AG04450 (cell line): ENCODE results near the gene PGLYRP3. TPM values are rescaled to one million over a fixed set of nuclear protein-coding genes. Genes with fewer than 3 reads are reported as not detected.

Experiments
- CTCF ChIA-PET: fragments of 300-600, 350-600 bp; formaldehyde crosslinking; extraction: SDS; loops from one replicate; lab custom pipeline; 2022; ENCODE audit warnings: antibody characterized with exemption, inconsistent platforms; lab: Charles Lee
- POLR2A ChIA-PET: fragments of 350-600 bp; formaldehyde crosslinking; extraction: SDS; loops from one replicate; lab custom pipeline; 2021; ENCODE audit warnings: antibody characterized with exemption, inconsistent platforms; lab: Yijun Ruan, JAX
- DNase-seq: peaks from one replicate; pipeline ENCODE4 v3.0.0-alpha.2; 2011; ENCODE audit warnings: low read depth, low spot score
- H3K27ac ChIP-seq: one replicate; pipeline ENCODE4 v1.5.1; 2012; ENCODE audit warnings: low read depth, low read length, control low read depth
- H3K27me3 ChIP-seq: one replicate; pipeline ENCODE4 v1.6.0; 2012; ENCODE audit warnings: low read length; ENCODE audit not compliant: control insufficient read depth, insufficient read depth
- H3K4me3 ChIP-seq: 2 replicates; pipeline ENCODE4 v1.5.1; 2011; ENCODE audit warnings: mild to moderate bottlenecking, low read depth, low read length, control low read depth
- H3K9me3 ChIP-seq: 2 replicates; pipeline ENCODE4 v1.5.1; 2012; ENCODE audit warnings: low read length; ENCODE audit not compliant: control insufficient read depth, insufficient read depth
- polyA plus RNA-seq: library from polyadenylated mRNA; depleted of rRNA; stranded (reverse); fragments of >200 nt; gene quantifications from 2 replicates; pipeline ENCODE4 v1.2.3, GENCODE V29; 2011
- TF ChIP-seq, protein P1 (sequence below): IDR thresholded peaks from 2 replicates; pipeline ENCODE4 v1.5.1; 2011; ENCODE audit warnings: low read depth, low read length, control low read depth, inconsistent platforms

Gene PGLYRP3
- polyA plus RNA-seq, 1 experiment = not detected

DNA sequence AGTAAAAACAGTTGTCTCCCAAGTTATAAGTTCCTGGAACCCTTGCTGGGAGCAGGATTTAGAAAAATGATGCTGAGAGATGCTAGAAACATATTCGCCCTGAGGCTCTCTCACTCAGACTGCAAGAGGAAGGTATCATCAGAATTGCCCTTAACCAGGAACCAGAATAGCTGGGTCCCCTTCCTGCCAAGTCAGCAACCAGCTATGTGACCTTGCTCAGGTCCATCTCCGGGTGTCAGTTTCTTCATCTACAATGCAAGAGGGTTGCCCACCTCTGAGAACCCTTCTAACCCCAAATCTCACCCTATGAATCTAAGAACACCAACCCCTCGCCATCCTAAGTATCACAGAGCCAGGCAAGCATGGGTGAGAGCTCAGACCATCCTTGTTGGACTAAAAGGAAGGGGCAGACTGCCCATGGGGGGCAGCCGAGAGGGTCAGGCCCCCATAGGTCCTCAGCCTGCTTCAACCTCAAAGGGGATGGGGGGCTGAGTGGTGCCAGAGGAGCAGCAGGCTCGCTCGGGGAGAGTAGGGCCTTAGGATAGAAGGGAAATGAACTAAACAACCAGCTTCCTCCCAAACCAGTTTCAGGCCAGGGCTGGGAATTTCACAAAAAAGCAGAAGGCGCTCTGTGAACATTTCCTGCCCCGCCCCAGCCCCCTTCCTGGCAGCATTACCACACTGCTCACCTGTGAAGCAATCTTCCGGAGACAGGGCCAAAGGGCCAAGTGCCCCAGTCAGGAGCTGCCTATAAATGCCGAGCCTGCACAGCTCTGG lies 44.5 kb upstream of the PGLYRP3 start:
- ChIA-PET CTCF (interaction anchor here (1.6 to 8.5 kb wide), 2 partner anchors 109 to 136 kb away, joined by 3 to 354 read pairs; no protein-coding TSS in a partner anchor), POLR2A (no interaction called here)
- H3K27me3 ChIP-seq = peaks cover 5% of the 10 kb centered on the region
- no peak overlapping the region for H3K4me3 ChIP-seq
- peaks cover 2% of the 10 kb centered on the region; the same call in 1 of the 2 replicates for H3K9me3 ChIP-seq
- DNase-seq = no peak
- H3K27ac ChIP-seq = no peak overlapping the region
- TF ChIP-seq, protein P1, sequence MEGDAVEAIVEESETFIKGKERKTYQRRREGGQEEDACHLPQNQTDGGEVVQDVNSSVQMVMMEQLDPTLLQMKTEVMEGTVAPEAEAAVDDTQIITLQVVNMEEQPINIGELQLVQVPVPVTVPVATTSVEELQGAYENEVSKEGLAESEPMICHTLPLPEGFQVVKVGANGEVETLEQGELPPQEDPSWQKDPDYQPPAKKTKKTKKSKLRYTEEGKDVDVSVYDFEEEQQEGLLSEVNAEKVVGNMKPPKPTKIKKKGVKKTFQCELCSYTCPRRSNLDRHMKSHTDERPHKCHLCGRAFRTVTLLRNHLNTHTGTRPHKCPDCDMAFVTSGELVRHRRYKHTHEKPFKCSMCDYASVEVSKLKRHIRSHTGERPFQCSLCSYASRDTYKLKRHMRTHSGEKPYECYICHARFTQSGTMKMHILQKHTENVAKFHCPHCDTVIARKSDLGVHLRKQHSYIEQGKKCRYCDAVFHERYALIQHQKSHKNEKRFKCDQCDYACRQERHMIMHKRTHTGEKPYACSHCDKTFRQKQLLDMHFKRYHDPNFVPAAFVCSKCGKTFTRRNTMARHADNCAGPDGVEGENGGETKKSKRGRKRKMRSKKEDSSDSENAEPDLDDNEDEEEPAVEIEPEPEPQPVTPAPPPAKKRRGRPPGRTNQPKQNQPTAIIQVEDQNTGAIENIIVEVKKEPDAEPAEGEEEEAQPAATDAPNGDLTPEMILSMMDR = no peak

DNA sequence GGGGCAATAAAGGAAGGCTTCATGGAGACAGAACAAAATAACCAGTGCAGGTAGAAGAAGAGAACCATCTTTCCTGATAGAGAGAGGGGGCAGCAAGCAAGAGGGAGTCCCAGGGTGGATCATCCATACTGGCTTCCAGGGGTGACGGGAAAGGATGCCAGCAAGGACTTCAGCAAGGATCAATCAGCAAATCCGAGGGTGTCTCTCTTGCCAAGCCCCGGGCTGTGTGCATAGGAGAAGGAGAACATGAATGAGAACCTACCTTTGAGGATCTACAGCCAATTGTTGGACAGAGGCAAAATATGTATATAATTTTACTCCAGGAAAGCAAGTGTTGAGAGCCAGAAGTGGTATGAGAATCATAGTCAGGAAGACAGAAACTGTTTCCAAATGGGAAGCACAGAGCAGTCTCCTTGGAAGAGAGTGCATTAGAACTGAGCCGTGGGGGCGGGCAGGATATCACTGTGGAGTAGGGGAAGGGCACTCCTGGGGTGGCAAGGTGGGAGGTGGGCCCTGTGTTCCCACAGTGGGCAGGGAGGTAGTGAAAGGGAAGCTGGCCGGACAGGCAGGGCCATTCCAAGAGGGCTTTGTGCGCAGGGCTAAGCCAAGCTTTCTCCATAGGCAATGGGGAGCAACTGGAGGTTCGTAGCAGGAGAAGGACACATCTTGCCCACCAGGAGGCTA lies 43.8 kb upstream of the PGLYRP3 start:
- POLR2A ChIA-PET = no interaction called here
- no peak overlapping the region for H3K27ac ChIP-seq
- no peak overlapping the region for H3K4me3 ChIP-seq
- peaks cover 2% of the 10 kb centered on the region; the same call in 1 of the 2 replicates for H3K9me3 ChIP-seq
- TF ChIP-seq, protein P1 = no peak
- CTCF ChIA-PET = interaction anchor here (1.6 to 8.5 kb wide), 2 partner anchors 109 to 136 kb away, joined by 3 to 354 read pairs; no protein-coding TSS in a partner anchor
- DNase-seq = no peak
- peaks cover 3% of the 10 kb centered on the region for H3K27me3 ChIP-seq

DNA sequence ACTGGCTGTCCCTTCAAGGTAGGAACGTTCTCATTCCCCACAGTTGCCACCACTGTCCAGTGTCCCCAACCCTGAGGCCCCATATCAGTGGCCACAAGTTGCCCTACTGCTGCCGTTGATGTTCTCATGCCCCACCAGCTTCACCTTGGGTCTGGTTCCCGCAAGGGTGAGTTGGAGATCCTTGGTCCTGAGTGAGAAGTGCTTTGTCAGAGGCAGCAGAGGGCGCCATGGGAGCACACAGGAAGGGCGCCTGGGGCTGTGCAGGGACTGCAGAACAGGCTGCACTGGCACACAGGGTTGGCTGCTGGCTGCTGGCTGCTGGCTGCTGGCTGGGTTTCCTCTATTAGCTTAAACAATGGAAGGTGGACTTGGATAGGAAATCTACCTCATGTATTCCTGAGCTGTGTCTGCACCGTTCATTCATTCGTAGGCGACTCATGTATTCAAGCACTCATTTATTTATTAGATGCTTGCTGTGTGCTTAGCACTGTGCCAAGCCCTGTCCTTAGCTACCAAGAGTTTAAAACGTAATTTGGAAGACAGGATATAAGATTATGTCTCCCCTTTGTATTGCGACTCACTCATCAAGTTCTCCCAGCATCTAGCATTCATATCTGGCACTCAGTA lies 42.8 kb upstream of the PGLYRP3 start:
- no peak for DNase-seq
- Histone ChIP-seq H3K9me3 (peaks cover 2% of the 10 kb centered on the region; the same call in 1 of the 2 replicates), H3K4me3 (no peak overlapping the region), H3K27ac (no peak overlapping the region), H3K27me3 (peaks cover 2% of the 10 kb centered on the region)
- TF ChIP-seq, protein P1 = peak; percentile 34
- ChIA-PET CTCF (interaction anchor here (0.6 to 8.5 kb wide), 8 partner anchors 8 to 212 kb away, joined by 3 to 354 read pairs (median 4); no protein-coding TSS in a partner anchor), POLR2A (no interaction called here)

DNA sequence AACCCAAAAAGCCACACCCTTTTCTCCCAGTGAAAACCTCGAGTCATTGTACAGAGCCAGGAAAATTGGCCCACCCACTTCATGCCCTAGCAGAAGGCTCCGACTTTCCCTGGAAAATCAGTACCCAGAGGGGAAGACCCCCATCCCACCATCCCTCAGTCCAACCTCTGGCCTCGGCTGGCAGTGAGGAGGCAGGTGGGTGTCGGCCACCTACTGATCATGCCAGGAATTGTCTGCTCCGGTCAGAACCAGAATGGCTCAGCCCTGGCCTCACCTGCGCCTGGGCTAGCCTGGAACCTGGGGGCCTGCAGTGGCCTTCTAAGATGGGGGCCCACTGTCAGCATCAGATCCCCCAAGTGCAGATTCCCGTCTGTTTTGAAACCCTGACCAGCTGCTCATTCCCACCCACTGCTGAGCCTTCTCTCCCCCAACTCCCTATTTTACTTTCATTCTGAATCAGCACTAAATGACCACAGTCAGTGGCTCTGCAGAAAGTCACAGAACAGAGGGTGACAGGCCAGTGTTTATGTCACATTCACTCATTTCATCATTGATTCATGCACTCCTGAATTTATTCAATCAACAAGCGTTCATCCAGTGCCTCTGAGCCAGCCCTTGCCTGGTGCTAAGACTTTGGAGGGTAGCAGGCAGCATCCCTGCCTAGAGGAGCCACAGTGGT lies 41.9 kb upstream of the PGLYRP3 start:
- DNase-seq = no peak
- TF ChIP-seq, protein P1 = no peak
- POLR2A ChIA-PET = no interaction called here
- Histone ChIP-seq H3K4me3 (no peak overlapping the region), H3K9me3 (peaks cover 2% of the 10 kb centered on the region; the same call in 1 of the 2 replicates), H3K27ac (no peak overlapping the region), H3K27me3 (peaks cover 2% of the 10 kb centered on the region)
- CTCF ChIA-PET = interaction anchor here (0.7 to 8.5 kb wide), 7 partner anchors 9 to 213 kb away, joined by 3 to 354 read pairs (median 4); no protein-coding TSS in a partner anchor
